ENCODE results near the gene PKN1. TPM values are rescaled to one million over a fixed set of nuclear protein-coding genes. Genes with fewer than 3 reads are reported as not detected.

The PKN1 gene
- total and polyA plus RNA-seq, 10 of the 15 experiments (the other 5 are each of a cell fraction or from before 2014, with no cell fraction given), result 1.0 to 189 (median 52.7) TPM

- Histone ChIP-seq H3K4me1 (ENCODE audit: control insufficient read depth, insufficient read depth, low read length) (peaks cover 5% of the 10 kb centered on the region; the same call in 1 of the 2 replicates), H3K4me3 (no peak overlapping the region), H2AFZ (ENCODE audit: control insufficient read depth, low read depth, low read length) (no peak overlapping the region), H3K27ac (ENCODE audit: control insufficient read depth, insufficient read depth) (no peak overlapping the region), H4K20me1 (ENCODE audit: control insufficient read depth, insufficient read depth) (no peaks in the 10 kb centered on the region), H3K27me3 (replicated peaks in 1 of 2; ENCODE audit: control insufficient read depth in 2 of 2, insufficient read depth in 2 of 2, low read length in 1 of 2) (no peaks in the 10 kb centered on the region), H3K9ac (ENCODE audit: control insufficient read depth, insufficient read depth, low read length) (no peak overlapping the region), H3K9me3 (replicated peaks; ENCODE audit: control insufficient read depth, insufficient read depth, low read length) (no peaks in the 10 kb centered on the region; the same call in 2 of the 3 replicates), H3K79me2 (ENCODE audit: control insufficient read depth, insufficient read depth, low read length) (no peaks in the 10 kb centered on the region), H3K4me2 (ENCODE audit: control insufficient read depth, insufficient read depth) (no peak overlapping the region), H3K36me3 (ENCODE audit: control insufficient read depth in 2 of 2, insufficient read depth in 2 of 2, low read length in 1 of 2) (peaks cover 25 to 41% of the 10 kb centered on the region in 2 experiments)
- in situ Hi-C loops (cut with MboI), result no loop called here
- 78% methylated on average over 9 of the region's 9 CpGs for WGBS (ENCODE audit: insufficient coverage, insufficient replicate concordance, low lambda C conversion rate, missing lambda C conversion rate)
- TF ChIP-seq POLR2AphosphoS5 (IDR thresholded peaks at IDR 0.05; ENCODE audit: low read length) (peak; percentile 57; the same call in 1 of the 2 replicates), WRNIP1 (IDR thresholded peaks at IDR 0.05; ENCODE audit: borderline replicate concordance, low read depth, low read length) (no peak)
- CTCF ChIA-PET, result interaction anchor here (1.3 to 7.1 kb wide), 6 partner anchors 9 to 268 kb away, joined by 3 to 125 read pairs (median 4); partner anchors contain the start of gene ASF1B
- DNase-seq (ENCODE audit: low read depth, low spot score) (no peak), FAIRE-seq (no peak), ATAC-seq (no peak)
- intact Hi-C loops (cut with micrococcal nuclease; ENCODE audit: unreplicated experiment), result no loop called here
- no TSS peak for BruUV-seq (replicated peaks)
- SMC1A ChIA-PET (ENCODE audit: uncharacterized antibody, unreplicated experiment), result interaction anchor here (1.2 to 2.8 kb wide), 4 partner anchors 11 to 46 kb away, joined by 3 to 14 read pairs (median 4); no protein-coding TSS in a partner anchor
- POLR2A ChIA-PET, result interaction anchor here (0.7 to 4.0 kb wide), 6 partner anchors 14 to 49 kb away, joined by 3 to 38 read pairs (median 6); partner anchors contain the start of gene DDX39A
- RAD21 ChIA-PET (ENCODE audit: unreplicated experiment), result interaction anchor here (1.2 to 4.6 kb wide), 5 partner anchors 20 to 224 kb away, joined by 3 to 94 read pairs (median 7); no protein-coding TSS in a partner anchor
Measured at GRCh38 chr19:14404312-14404711, 28.8 kb upstream of the PKN1 start.

GRCh38 chr19:14405380-14405757 lies 27.7 kb upstream of the PKN1 start:
- no peak for DNase-seq (ENCODE audit: low read depth, low spot score)
- WGBS (ENCODE audit: insufficient coverage, insufficient replicate concordance, low lambda C conversion rate, missing lambda C conversion rate), result 98% methylated on average over 6 of the region's 6 CpGs
- TF ChIP-seq SKIL (IDR thresholded peaks at IDR 0.05; ENCODE audit: low read depth, poor library complexity, severe bottlenecking) (no peak), CHD4 (IDR thresholded peaks at IDR 0.05) (no peak)
- ChIA-PET POLR2A (interaction anchor here (0.6 to 4.0 kb wide), 3 partner anchors 22 to 81 kb away, joined by 6 to 38 read pairs (median 7); no protein-coding TSS in a partner anchor), SMC1A (ENCODE audit: uncharacterized antibody, unreplicated experiment) (interaction anchor here (0.7 to 3.3 kb wide), 10 partner anchors 10 to 523 kb away, joined by 3 to 25 read pairs (median 4); no protein-coding TSS in a partner anchor), CTCF (interaction anchor here (0.9 to 7.1 kb wide), 16 partner anchors 9 to 207 kb away, joined by 3 to 125 read pairs (median 4); partner anchors contain the start of genes ADGRE5 and DDX39A), RAD21 (ENCODE audit: unreplicated experiment) (interaction anchor here (1.0 to 4.6 kb wide), 12 partner anchors 11 to 268 kb away, joined by 3 to 94 read pairs (median 8); partner anchors contain the start of gene ASF1B)
- ATAC-seq, result no peak
- Histone ChIP-seq H3K27ac (ENCODE audit: control insufficient read depth, insufficient read depth) (no peak overlapping the region), H3K79me2 (ENCODE audit: control insufficient read depth, insufficient read depth, low read length) (no peaks in the 10 kb centered on the region; the same call in 1 of the 2 replicates), H3K36me3 (ENCODE audit: control insufficient read depth in 2 of 2, insufficient read depth in 2 of 2, low read length in 1 of 2) (peaks cover 33 to 51% of the 10 kb centered on the region in 2 experiments), H2AFZ (ENCODE audit: control insufficient read depth, low read depth, low read length) (no peak overlapping the region), H3K27me3 (replicated peaks in 1 of 2; ENCODE audit: control insufficient read depth in 2 of 2, insufficient read depth in 2 of 2, low read length in 1 of 2) (no peaks in the 10 kb centered on the region), H3K9ac (ENCODE audit: control insufficient read depth, insufficient read depth, low read length) (no peak overlapping the region), H3K9me3 (replicated peaks; ENCODE audit: control insufficient read depth, insufficient read depth, low read length) (no peaks in the 10 kb centered on the region; the same call in 2 of the 3 replicates), H4K20me1 (ENCODE audit: control insufficient read depth, insufficient read depth) (no peaks in the 10 kb centered on the region), H3K4me2 (ENCODE audit: control insufficient read depth, insufficient read depth) (no peak overlapping the region), H3K4me3 (no peak overlapping the region), H3K4me1 (ENCODE audit: control insufficient read depth, insufficient read depth, low read length) (peaks cover 5% of the 10 kb centered on the region; the same call in 1 of the 2 replicates)
- in situ Hi-C loops (cut with MboI) (no loop called here), intact Hi-C loops (cut with micrococcal nuclease; ENCODE audit: unreplicated experiment) (loop anchor here (5.0 kb wide), 1 partner anchor 268 kb away; the partner anchor contains the start of gene ASF1B)
- FAIRE-seq, result no peak
- no TSS peak for BruUV-seq (replicated peaks)

All from GM12878 (cell line).